Thyroid gland (tissue), 4 donors: ENCODE data around the gene CSN1S1. TPM values are rescaled to one million over a fixed set of nuclear protein-coding genes. Genes with fewer than 3 reads are reported as not detected.

Source experiments
- DNase-seq, 2 donors: peaks; one replicate each; pipeline ENCODE4 v3.0.0-alpha.2; 2019
- H3K27ac ChIP-seq, 3 donors: fragments of 200-600 bp; sonication (generic); 1 replicate in 2 of 3; 2 replicates in 1 of 3; pipeline ENCODE4 v1.5.1; 2016 to 2019; ENCODE audit warnings: mild to moderate bottlenecking in 1 of 3, moderate library complexity in 1 of 3
- H3K27me3 ChIP-seq: fragments of 200-600 bp; sonication (generic); one replicate; pipeline ENCODE4 v1.5.1; 2019
- H3K36me3 ChIP-seq, 2 donors: fragments of 200-600 bp; sonication (generic); one replicate each; pipeline ENCODE4 v1.5.1; 2016 to 2019
- H3K4me1 ChIP-seq, 2 donors: fragments of 200-600 bp; sonication (generic); one replicate each; pipeline ENCODE4 v1.5.1; 2017 to 2019
- H3K4me3 ChIP-seq, 3 donors: fragments of 200-600 bp; sonication (generic); replicated peaks in 1 of 3; 1 replicate in 2 of 3; 2 replicates in 1 of 3; pipeline ENCODE4 v1.5.1; 2016; ENCODE audit warnings: mild to moderate bottlenecking in 1 of 3
- H3K9me3 ChIP-seq: fragments of 200-600 bp; sonication (generic); one replicate; pipeline ENCODE4 v1.5.1; 2017
- CTCF ChIP-seq, 6 experiments: fragments of 200-600 bp in 3 of 6; fragments of 450-650 bp in 3 of 6; sonication (generic) in 3 of 6; IDR thresholded peaks; one replicate each; pipeline ENCODE4 v1.5.1; 2016 to 2019; ENCODE audit warnings: antibody characterized with exemption in 6 of 6, mild to moderate bottlenecking in 2 of 6, inconsistent platforms in 1 of 6, moderate library complexity in 1 of 6
- POLR2A ChIP-seq, 2 donors: fragments of 450-650 bp; IDR thresholded peaks; one replicate each; pipeline ENCODE4 v1.6.1; 2017; ENCODE audit warnings: antibody characterized with exemption in 2 of 2, mild to moderate bottlenecking in 2 of 2, moderate library complexity in 1 of 2
- WGBS, 2 donors: methylation state at CpG; one replicate each; pipeline ENCODE4 v1.1.5; 2017; 5-methylcytosine and 5-hydroxymethylcytosine counted together
- intact Hi-C: fragments of 100-400 bp; cut with DNase I; formaldehyde crosslinking; loops from one replicate; pipeline ENCODE4 v1.15.1; 2023
- total RNA-seq, 4 donors: library from RNA; depleted of rRNA; stranded (reverse); fragments of >200 nt; gene quantifications; one replicate each; pipeline ENCODE4 v1.2.3, GENCODE V29; 2016

CSN1S1 gene
- total RNA-seq, 4 donors from 2014 or later = not detected

- TF ChIP-seq POLR2A (IDR thresholded peaks at IDR 0.05) = no peak
- no peak for TF ChIP-seq CTCF (IDR thresholded peaks at IDR 0.05)
- Histone ChIP-seq H3K27ac (no peak overlapping the region), H3K4me1 (peaks cover 0 to 4% of the 10 kb centered on the region in 2 donors), H3K36me3 (no peaks in the 10 kb centered on the region), H3K27me3 (no peaks in the 10 kb centered on the region), H3K9me3 (no peaks in the 10 kb centered on the region), H3K4me3 (no peak overlapping the region)
- intact Hi-C loops = no loop called here
- no peak for DNase-seq
- 89 to 92% methylated on average over 1 of the region's 1 CpG for WGBS, 2 donors
These were observed 55.8 kb downstream of the CSN1S1 start for GRCh38 chr4:69986663-69987062.

DNA sequence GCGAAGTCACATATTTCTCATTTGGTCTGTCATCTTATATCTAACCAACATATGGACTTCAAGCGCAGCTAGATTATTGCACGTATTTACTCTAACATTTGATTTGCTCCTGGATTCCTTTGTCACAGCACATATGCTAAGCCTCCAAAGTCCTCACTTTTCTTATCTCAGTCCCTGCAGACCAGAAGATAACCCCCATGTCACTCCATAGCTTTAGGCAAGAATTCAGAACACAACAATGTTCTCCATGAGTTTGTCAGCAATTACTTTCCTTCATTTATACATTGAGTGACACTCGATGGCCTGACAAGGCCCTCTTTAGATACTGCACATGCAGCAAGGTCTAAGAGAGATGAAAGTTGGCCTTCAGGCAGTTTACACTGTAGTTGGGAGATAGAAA is 60.1 kb downstream of the CSN1S1 start:
- H3K9me3 ChIP-seq = no peaks in the 10 kb centered on the region
- no peaks in the 10 kb centered on the region for H3K4me1 ChIP-seq
- no peaks in the 10 kb centered on the region for H3K27me3 ChIP-seq
- TF ChIP-seq CTCF (IDR thresholded peaks at IDR 0.05) = no peak
- no peak for TF ChIP-seq POLR2A (IDR thresholded peaks at IDR 0.05)
- no peak overlapping the region for H3K27ac ChIP-seq
- H3K4me3 ChIP-seq = no peak overlapping the region
- DNase-seq = no peak
- H3K36me3 ChIP-seq = no peaks in the 10 kb centered on the region
- WGBS, 2 donors = 91 to 93% methylated on average over 4 of the region's 4 CpGs
- intact Hi-C loops = no loop called here

GRCh38 chr4:69994782-69995181 is 63.9 kb downstream of the CSN1S1 start:
- H3K4me1 ChIP-seq = no peaks in the 10 kb centered on the region
- H3K27me3 ChIP-seq = no peaks in the 10 kb centered on the region
- 90 to 92% methylated on average over 5 of the region's 5 CpGs for WGBS, 2 donors
- no peaks in the 10 kb centered on the region for H3K36me3 ChIP-seq
- H3K9me3 ChIP-seq = no peaks in the 10 kb centered on the region
- no peak overlapping the region for H3K27ac ChIP-seq
- TF ChIP-seq POLR2A (IDR thresholded peaks at IDR 0.05) (no peak), CTCF (IDR thresholded peaks at IDR 0.05) (no peak)
- H3K4me3 ChIP-seq = no peak overlapping the region
- no peak for DNase-seq
- intact Hi-C loops = no loop called here

DNA sequence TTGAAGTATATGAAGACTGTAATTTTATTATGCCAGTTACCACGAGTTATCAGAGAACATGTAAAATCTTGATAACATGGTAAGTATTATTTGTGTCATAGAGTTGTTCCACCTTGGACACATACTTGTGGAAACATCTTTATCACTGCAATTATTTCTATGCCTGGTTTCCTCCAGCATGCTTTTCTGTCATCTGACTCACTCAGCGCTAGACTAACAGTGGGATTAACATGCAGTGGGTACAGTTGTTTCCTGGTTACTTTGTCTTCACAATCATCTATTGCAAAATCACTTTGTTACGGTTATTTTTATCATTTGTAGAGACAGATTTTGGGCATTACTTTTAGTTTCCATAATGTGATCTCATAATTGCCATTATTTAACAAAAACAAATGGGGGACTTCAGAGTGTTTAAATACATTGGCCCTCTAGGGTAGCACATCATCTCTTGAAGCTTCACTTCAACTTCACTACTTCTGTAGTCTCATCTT is 64.7 kb downstream of the CSN1S1 start, which contains the start of gene STATH:
TSS of gene STATH (plus strand) at position 441 of the 491 bp plus-strand sequence. CDS start 2,472 bp downstream, outside the sequence.
- intact Hi-C loops = no loop called here
- 79 to 92% methylated on average over 3 of the region's 3 CpGs for WGBS, 2 donors
- no peaks in the 10 kb centered on the region for H3K36me3 ChIP-seq

More for the DNA sequence above, 64.7 kb downstream of the CSN1S1 start, which contains the start of gene STATH:
- Histone ChIP-seq H3K4me1 (no peaks in the 10 kb centered on the region), H3K9me3 (no peaks in the 10 kb centered on the region), H3K27ac (no peak within 1 kb of the TSS), H3K27me3 (no peaks in the 10 kb centered on the region), H3K4me3 (no peak within 1 kb of the TSS)
- DNase-seq = no peak
- TF ChIP-seq POLR2A (IDR thresholded peaks at IDR 0.05) (no peak), CTCF (IDR thresholded peaks at IDR 0.05) (no peak)

Other genes starting within 250 kb of the CSN1S1 start
- under 1 TPM; 0.33 to 0.83 (median 0.51) TPM for gene SULT1B1, start 170.4 kb upstream of the CSN1S1 start, total RNA-seq
- gene SULT1E1, start 70.9 kb upstream of the CSN1S1 start, total RNA-seq = not detected
- not detected for gene CSN2, start 34.7 kb downstream of the CSN1S1 start, total RNA-seq
- gene STATH, start 64.9 kb downstream of the CSN1S1 start, total RNA-seq = not detected
- not detected for gene HTN3, start 97.4 kb downstream of the CSN1S1 start, total RNA-seq
- not detected for gene HTN1, start 119.4 kb downstream of the CSN1S1 start, total RNA-seq
- gene PRR27, start 223.2 kb downstream of the CSN1S1 start, total RNA-seq = not detected